Measurements from ENCODE around the gene PPP2CA. TPM values are rescaled to one million over a fixed set of nuclear protein-coding genes. Genes with fewer than 3 reads are reported as not detected.

Gene PPP2CA
- total RNA-seq: 234 and 276 TPM in 2 replicates

DNA sequence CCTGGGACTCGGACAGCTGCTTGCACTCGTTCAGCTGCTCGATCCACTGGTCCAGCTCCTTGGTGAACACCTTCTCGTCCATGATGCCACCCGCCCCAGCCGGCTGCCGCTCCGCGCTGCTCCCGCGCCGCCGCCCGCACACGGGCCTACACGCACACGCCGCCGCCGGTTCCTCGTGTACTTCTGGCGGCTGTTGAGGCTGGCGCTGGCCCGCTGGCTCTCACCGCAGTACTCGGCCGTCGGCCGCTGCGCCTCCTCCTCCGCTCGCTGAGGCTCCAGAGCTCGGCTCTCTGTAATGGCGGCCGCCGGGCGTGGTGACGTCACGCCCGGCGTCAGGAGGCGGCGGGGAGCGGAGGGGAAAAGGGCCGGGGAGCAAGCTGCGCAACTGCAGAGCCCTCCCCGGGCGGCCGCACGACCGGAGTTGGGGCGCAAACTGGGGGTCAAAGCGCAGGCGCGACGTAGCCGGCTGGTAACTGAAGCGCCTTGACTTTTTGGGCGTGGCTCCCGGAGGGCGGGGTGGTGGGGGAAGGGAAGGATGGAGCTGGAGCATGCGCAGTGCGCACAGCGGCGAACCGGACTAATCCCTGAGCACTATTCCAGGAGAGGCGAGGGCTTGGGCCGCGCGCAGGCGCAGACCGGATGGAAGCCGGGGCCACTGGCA lies at the start of gene PPP2CA:
Gene PPP2CA (minus strand): TSS at position 294 of the 661 bp plus-strand sequence. CDS start 212 bp downstream, at position 82.

GRCh38 chr5:134176511-134177368 lies 49.1 kb downstream of the PPP2CA start, which contains the start of gene SKP1:
SKP1 (minus strand) TSS chr5:134176950; CDS start chr5:134174022, 2,928 bp downstream.

Other genes starting within 250 kb of the PPP2CA start
- 258 and 284 TPM in 2 replicates for gene VDAC1, start 221.1 kb downstream of the PPP2CA start, total RNA-seq
- 2.7 and 4.3 TPM in 2 replicates for gene TCF7, start 111.4 kb downstream of the PPP2CA start, total RNA-seq
- gene SKP1, start 49.1 kb downstream of the PPP2CA start, total RNA-seq: 285 and 312 TPM in 2 replicates
- gene CDKL3, start 141.1 kb upstream of the PPP2CA start, total RNA-seq: 0.59 and 1.0 TPM in 2 replicates
- 13.1 and 14.0 TPM in 2 replicates for gene UBE2B, start 145.5 kb upstream of the PPP2CA start, total RNA-seq
- gene CDKN2AIPNL, start 185.8 kb upstream of the PPP2CA start, total RNA-seq: 58.0 and 58.3 TPM in 2 replicates